GM18502 (cell line): ENCODE measurements around the gene PSD4.
A peak's percentile ranks its signal among the peaks of the same experiment; 100 is the strongest.

Experiments used
- ATAC-seq: cut with Tn5 transposase; IDR thresholded peaks from one replicate; pipeline ENCODE4 v1.9.1; 2021; ENCODE audit warnings: mild to moderate bottlenecking; ENCODE audit not compliant: unreplicated experiment, poor library complexity

The PSD4 gene

GRCh38 chr2:113167115-113167932 lies 6.4 kb upstream of the PSD4 start:
- no peak for ATAC-seq

DNA sequence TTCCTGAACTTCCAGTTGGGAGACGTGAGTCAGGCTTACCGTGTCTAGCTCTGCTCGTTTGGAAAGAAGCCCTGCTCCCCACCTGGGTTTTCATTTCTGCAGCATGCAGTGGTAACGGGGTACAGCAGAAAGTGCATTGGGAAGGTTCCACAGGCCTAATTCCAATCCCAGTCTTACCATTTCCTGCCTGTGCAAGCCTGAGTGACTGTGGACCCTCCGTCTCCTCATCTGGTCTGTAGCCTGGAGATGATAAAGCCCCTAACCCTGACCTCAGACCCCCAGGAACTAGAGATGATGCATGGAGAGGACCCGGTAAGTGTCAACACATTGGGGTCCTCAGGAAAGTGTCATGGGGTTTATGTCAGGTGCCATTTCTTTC lies 5.8 kb upstream of the PSD4 start:
- no peak for ATAC-seq

DNA sequence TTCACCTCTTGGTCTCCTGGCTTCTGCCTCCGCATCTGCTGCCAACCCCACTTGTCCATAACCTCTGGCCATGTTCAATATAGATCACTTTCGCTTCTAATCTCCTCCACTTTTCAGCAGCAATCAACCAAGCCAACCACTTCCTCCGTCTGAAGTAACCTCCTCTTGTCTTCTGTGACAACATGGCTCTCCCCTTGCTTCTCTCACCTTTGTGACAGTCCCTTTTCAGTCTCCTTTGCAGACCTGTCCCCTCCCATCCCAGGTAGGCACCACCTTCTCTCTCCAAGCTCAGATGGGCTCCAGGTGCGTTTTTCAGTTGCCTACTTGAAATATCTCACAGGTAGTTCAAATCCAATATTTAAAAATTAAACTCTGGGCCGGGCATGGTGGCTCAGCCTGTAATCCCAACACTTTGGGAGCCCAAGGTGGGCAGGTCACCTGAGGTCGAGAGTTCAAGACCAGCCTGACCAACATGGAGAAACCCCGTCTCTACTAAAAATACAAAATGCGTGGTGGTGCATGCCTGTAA lies 4.7 kb upstream of the PSD4 start:
- ATAC-seq: no peak

- no peak for ATAC-seq
These were observed 4.2 kb upstream of the PSD4 start for GRCh38 chr2:113169586-113169985.

GRCh38 chr2:113171334-113172075 lies 2.3 kb upstream of the PSD4 start:
- ATAC-seq: no peak

- no peak for ATAC-seq
These were observed 840 bp upstream of the PSD4 start for GRCh38 chr2:113172721-113173541.

GRCh38 chr2:113174376-113174750 lies 592 bp downstream of the PSD4 start:
- ATAC-seq: no peak

DNA sequence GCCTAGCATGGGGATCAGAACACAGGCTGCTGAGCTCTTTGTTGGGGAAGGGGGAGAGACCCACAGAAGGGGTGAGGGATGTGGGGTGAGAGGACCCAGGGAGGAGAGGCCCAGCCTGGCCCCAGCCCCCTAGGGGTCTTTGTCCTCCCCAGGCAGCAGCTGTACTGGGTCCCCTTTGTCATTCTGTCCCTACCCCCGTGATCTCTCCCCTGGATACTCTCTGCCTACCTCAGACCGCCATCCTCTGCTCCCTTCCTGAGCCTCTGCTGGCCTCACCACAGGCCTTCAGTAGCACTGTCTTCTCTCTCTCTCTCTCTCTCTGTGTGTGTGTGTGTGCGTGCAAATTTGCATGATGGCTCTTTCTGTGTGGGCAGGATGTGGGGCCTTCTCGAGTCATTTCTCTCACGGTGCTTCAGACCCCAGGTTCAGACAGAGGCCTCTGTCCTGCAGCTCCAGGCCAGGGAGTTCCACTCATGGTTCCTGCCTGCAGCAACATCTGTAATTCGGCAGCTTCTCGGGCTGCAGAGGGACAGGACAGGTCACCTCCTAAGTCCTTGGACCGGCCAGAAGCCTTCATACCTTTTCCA lies 1.4 kb downstream of the PSD4 start:
- ATAC-seq: peak; percentile 74

- no peak for ATAC-seq
These were observed 2.2 kb downstream of the PSD4 start for GRCh38 chr2:113175736-113176695.

DNA sequence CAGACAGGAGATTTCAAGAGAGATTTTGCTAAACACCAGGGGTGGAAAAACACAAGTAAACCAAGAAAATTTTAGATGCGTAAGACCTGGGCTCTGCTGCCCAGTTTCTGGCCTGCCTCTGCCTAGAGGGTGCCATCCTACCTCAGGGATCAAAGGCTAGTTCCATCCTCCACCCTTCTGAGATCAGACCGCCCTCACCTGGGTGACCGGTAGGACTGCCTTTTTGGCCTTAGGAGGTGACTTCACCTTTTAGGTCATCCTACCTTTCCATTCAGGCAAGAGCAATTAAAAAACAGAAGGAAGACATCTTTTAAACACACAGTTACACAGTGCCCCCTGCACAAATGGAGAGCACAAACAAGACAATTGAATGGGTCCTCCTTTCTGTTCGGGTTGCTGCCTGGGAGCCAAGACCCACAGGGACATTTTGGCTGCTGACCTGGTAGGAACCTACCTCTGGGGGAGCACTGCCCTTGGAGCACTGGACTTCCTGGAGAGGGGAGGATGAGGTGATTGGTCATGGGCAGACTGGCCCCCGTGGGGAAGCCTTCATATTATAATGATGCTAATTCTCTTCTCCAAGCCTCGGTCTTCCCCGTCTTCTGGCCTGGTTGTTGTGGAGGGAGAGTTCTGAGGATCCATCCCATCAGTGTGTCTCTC lies 3.1 kb downstream of the PSD4 start:
- no peak for ATAC-seq

- ATAC-seq: no peak
These were observed 4.4 kb downstream of the PSD4 start for GRCh38 chr2:113178069-113178746.

- no peak for ATAC-seq
These were observed 5.1 kb downstream of the PSD4 start for GRCh38 chr2:113178891-113179290.

DNA sequence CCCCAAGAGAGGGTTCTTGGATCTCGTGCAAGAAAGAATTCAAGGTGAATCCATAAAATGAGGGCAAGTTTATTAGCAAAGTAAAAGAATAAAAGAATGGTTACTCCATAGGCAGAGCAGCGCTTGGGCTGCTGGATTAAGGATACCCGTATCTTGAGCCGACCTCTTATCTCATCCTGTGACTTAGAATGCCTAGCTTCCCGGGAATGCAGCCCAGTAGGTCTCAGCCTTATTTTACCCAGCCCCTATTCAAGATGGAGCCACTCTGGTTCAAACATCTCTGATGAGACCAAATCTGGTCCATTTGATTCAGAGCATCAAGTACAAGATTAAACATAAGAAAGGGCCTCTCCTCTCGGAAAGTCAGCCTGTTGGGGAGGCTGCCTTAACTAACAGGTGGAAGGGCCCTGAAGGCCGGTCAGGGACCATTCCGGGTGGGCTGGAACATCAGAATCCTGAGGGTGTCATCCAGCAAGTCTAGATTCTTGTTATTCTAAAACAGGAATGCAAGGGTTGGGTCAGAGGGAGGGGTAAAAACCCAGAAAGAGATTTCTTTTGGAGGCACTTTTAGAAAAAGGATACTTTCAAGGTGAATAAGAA lies 5.8 kb downstream of the PSD4 start:
- no peak for ATAC-seq

GRCh38 chr2:113180131-113180946 lies 6.6 kb downstream of the PSD4 start:
- no peak for ATAC-seq

DNA sequence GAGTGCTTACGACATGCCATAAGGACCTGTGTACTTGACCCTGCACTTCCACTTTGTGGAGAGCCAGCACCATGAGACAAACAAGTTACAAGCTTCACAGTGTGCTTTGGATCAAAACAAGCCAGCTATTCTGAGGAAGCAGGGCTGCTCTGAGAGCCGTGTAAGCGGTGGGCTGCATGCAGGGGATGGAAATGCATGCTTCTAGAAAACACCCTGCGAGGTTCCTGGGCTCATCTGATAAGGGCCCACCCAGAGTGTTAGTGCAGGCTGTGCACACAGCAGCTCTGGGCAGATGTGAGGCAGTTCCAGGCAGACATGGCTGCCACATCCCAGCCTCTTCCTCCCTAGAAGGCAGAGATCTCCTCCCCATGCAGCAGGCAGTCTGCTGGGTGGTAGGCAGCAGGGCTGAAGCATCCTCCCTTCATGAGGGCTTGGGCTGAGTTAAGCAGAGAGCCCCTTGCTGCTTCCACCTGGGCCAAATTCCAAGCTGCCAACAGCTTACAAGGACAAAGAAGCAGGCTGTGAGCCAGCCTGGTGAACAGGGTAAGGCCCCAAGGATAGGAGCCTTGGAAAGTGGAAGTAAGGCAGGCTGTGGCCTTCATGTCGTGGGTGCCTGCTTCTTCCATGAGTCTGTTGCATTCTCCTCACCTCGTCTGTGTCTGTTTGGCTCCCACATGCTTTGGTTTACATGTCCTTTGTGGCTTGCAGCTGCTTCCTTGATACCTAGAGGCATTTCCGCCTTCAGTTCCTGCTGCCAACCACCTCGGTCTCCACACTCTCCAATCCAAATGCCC lies 7.7 kb downstream of the PSD4 start:
- ATAC-seq: no peak
